Endometrial microvascular endothelial cells (primary cell): ENCODE results near the gene C8G. TPM values are rescaled to one million over a fixed set of nuclear protein-coding genes. Genes with fewer than 3 reads are reported as not detected.

Experiments
- in situ Hi-C: cut with HindIII; loops from 2 replicates; pipeline ENCODE4 v1.10.0; 2017; ENCODE audit warnings: low sequenced_read_pairs, low pct_unique_long_range_greater_than_20kb; ENCODE audit errors: inconsistent ontology term
- total RNA-seq: library from RNA; depleted of rRNA; stranded (reverse); fragments of >200 nt; gene quantifications from one replicate; pipeline ENCODE4 v1.2.3, GENCODE V29; 2015; ENCODE audit errors: inconsistent ontology term

The C8G gene
- total RNA-seq, 1 donor from 2014 or later: not detected

GRCh38 chr9:136972743-136973142 is 27.7 kb downstream of the C8G start:
- in situ Hi-C loops: no loop called here

GRCh38 chr9:136973618-136974617 is 28.9 kb downstream of the C8G start:
- in situ Hi-C loops: no loop called here

GRCh38 chr9:136974817-136975535 is 29.9 kb downstream of the C8G start:
- in situ Hi-C loops: no loop called here

GRCh38 chr9:136975644-136976043 is 30.6 kb downstream of the C8G start:
- in situ Hi-C loops: no loop called here

DNA sequence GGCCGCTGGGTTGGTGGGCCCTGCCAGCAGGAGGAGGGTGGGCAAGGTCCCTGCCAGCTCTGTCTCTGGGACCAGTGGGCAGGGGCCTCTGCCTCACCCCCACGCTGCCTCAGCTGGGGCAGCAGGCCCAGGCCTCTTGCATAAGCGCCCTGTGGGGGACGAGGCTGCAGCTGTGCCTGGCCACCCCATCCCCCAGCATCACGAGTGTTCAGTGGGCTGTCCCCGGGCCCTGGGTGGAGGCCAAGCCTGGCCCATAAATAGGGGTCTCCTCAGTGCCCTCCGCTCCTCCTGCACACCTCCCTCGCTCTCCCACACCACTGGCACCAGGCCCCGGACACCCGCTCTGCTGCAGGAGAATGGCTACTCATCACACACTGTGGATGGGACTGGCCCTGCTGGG is 32.2 kb downstream of the C8G start, which contains the start of gene PTGDS:
TSS of gene PTGDS (plus strand) at position 282 of the 400 bp plus-strand sequence. CDS start at position 357, 75 bp downstream.
- in situ Hi-C loops: no loop called here

- in situ Hi-C loops: no loop called here
These were observed 32.6 kb downstream of the C8G start for GRCh38 chr9:136977649-136978072.

GRCh38 chr9:136978073-136978864 is 33.2 kb downstream of the C8G start:
- in situ Hi-C loops: no loop called here

DNA sequence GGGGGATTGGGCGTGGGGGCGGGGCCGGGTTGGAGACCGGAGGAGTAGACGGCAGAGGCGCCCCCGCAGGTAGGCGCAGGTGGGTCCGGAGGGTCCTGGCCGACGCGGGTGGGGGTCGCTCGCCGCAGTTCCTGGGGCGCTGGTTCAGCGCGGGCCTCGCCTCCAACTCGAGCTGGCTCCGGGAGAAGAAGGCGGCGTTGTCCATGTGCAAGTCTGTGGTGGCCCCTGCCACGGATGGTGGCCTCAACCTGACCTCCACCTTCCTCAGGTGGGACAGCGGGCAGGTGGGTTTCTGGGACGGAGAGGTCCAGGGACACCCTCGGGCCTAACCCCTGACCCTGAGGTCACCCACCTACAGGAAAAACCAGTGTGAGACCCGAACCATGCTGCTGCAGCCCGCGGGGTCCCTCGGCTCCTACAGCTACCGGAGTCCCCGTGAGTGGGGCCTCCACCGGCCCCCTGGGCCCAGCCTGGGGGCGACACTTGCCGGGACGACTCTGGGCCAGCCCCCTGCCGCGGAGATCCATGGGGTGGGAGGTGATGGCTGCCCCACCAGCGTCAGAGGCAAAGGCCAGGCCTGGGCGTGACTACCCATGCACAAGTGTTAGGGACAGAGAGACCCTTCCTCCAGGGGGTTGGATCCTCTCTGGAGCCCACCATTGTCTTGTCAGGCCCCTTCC is 34.0 kb downstream of the C8G start:
- in situ Hi-C loops: no loop called here

DNA sequence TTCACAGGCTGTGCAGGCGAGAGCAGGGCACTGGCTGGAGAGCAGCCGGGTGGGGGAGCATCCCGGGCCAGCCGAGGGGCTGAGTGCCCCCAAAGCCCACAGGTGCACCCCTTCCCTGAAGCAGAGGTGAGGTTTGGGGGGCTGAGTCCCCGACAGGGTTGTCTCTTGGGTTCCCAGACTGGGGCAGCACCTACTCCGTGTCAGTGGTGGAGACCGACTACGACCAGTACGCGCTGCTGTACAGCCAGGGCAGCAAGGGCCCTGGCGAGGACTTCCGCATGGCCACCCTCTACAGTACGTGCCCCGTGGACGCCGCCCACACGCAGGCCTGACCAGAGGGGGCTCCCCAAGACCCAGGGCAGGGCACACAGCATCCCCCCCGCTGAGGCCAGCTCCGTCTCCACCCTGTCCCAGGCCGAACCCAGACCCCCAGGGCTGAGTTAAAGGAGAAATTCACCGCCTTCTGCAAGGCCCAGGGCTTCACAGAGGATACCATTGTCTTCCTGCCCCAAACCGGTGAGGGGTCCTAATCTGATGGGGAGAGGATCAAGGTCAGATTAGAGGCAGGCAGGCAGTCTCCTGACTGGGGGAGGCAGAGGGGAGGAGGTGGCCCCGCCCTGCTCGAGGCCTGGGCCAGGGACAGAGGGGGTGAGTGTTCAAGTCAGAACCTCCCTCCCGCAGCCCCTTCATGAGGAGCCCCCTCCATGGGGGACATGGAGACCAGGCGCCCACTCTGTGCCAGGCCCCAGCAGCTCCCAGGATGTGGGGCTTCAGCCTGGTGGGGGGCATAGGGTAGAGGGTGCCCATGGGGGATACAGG is 34.9 kb downstream of the C8G start:
- in situ Hi-C loops: no loop called here

DNA sequence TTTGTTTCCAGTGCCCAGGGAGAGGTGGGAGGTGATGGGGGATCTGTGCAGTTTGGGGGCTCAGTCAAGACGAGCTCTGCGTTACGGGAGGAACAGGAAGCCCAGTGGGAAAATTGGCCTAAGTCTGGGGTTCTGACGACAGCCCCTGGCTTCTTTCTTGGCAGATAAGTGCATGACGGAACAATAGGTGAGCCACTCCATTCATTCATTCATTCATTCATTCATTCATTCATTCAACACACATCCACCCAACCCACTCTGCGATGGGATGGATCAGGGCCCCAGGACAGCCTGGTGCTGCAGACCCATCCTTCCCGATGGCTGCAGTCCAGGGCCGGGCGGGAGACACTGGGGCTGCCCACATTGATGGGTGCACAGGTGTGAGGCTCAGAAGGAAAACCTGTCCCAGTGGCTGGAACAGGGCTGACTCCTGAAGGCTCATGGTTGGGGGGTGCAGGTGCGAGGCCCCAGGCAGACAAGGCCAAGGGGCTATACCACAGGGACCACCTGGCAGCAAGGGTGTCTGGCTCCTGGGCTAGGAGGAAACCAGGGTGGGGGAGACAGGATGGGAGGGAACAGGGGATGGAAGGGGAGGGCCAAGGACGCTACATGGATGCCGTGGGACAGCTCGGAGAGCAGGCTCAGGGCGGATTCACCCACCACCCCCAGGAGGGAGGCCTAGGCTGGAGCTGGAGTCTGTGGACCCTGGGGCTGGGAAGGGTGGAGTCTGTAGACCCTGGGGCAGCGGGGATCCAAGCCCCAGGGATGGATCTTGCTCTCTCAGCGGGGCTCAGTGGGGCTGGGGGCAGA is 35.8 kb downstream of the C8G start:
- in situ Hi-C loops: no loop called here

- in situ Hi-C loops: no loop called here
These were observed 36.7 kb downstream of the C8G start for GRCh38 chr9:136981588-136982231.

- in situ Hi-C loops: no loop called here
These were observed 37.4 kb downstream of the C8G start, which contains the start of gene LCNL1 for GRCh38 chr9:136982232-136983051. Gene LCNL1, plus strand, starts transcription at chr9:136982993. Its CDS starts 594 bp downstream, at chr9:136983587.

- in situ Hi-C loops: no loop called here
These were observed 38.1 kb downstream of the C8G start for GRCh38 chr9:136983167-136983566.

GRCh38 chr9:136983656-136984314 is 38.7 kb downstream of the C8G start:
- in situ Hi-C loops: no loop called here

- in situ Hi-C loops: no loop called here
These were observed 39.5 kb downstream of the C8G start for GRCh38 chr9:136984464-136985026.
